HCT116 (cell line): ENCODE data around the gene U2AF2. TPM values are rescaled to one million over a fixed set of nuclear protein-coding genes. Genes with fewer than 3 reads are reported as not detected.

ENCODE experiments used
- ATAC-seq: fragments of 200-7000 bp; cut with Tn5 transposase; 2 replicates; pipeline ENCODE4 v1.9.1; 2020; ENCODE audit warnings: mild to moderate bottlenecking, moderate library complexity
- BruUV-seq: library from RNA; stranded (reverse); fragments of 400-500 nt; replicated peaks from 2 replicates; lab custom pipeline; 2021; lab: Mats Ljungman, UMichigan
- CTCF ChIA-PET: fragments of 300-600 bp; sonication (Branson Sonifier 250); formaldehyde crosslinking; loops from one replicate; lab custom pipeline; 2021; ENCODE audit warnings: antibody characterized with exemption; lab: Charles Lee
- POLR2A ChIA-PET: fragments of 300-600, 350-600 bp; sonication (Branson Sonifier 250); formaldehyde crosslinking; loops from one replicate; lab custom pipeline; 2021; ENCODE audit warnings: antibody characterized with exemption; lab: Charles Lee
- RAD21 ChIA-PET, 2 experiments: fragments of 300-600 bp; sonication (Branson Sonifier 250); formaldehyde crosslinking; loops; one replicate each; lab custom pipeline; 2023; ENCODE audit warnings: low total read pairs in 2 of 2; ENCODE audit not compliant: uncharacterized antibody in 2 of 2, unreplicated experiment in 2 of 2, low non-redundant PET in 1 of 2; lab: Charles Lee
- DNase-seq: peaks from one replicate; pipeline ENCODE4 v3.0.0-alpha.2; 2010; ENCODE audit warnings: low read depth, low spot score
- H2AFZ ChIP-seq: fragments of 200-600 bp; shearing (Covaris generic), sonication (generic); 2 replicates; pipeline ENCODE4 v1.6.1; 2017; ENCODE audit warnings: low read depth, mixed run types, mixed read lengths, antibody characterized with exemption, low read length; ENCODE audit not compliant: poor library complexity, severe bottlenecking
- H3K27ac ChIP-seq: 2 replicates; pipeline ENCODE4 v1.5.1; 2012; ENCODE audit warnings: low read depth, low read length
- H3K27me3 ChIP-seq: fragments of 200-600 bp; sonication (generic); 2 replicates; pipeline ENCODE4 v1.6.1; 2016; ENCODE audit warnings: mixed run types, low read length, mixed read lengths; ENCODE audit not compliant: insufficient read depth
- H3K36me3 ChIP-seq, 2 experiments: fragments of 200-500 bp in 1 of 2; fragments of 200-600 bp in 1 of 2; sonication (Bioruptor generic) in 1 of 2; sonication (generic) in 1 of 2; 2 replicates each; pipeline versions ENCODE4 v1.5.1 to v1.6.1; 2014 to 2016; ENCODE audit warnings: low read length in 2 of 2, inconsistent platforms in 1 of 2, mixed read lengths in 1 of 2, mixed run types in 1 of 2; ENCODE audit not compliant: insufficient read depth in 2 of 2, control insufficient read depth in 1 of 2
- H3K4me1 ChIP-seq, 2 experiments: fragments of 200-600 bp in 1 of 2; sonication (generic) in 1 of 2; 2 replicates each; pipeline versions ENCODE4 v1.5.1 to v1.6.1; 2012 to 2017; ENCODE audit warnings: low read length in 2 of 2, inconsistent platforms in 1 of 2, mild to moderate bottlenecking in 1 of 2, mixed read lengths in 1 of 2, mixed run types in 1 of 2, moderate library complexity in 1 of 2; ENCODE audit not compliant: insufficient read depth in 2 of 2, control insufficient read depth in 1 of 2
- H3K4me2 ChIP-seq: fragments of 200-600 bp; sonication (generic); 2 replicates; pipeline ENCODE4 v1.6.1; 2017; ENCODE audit warnings: mixed run types, low read length, mixed read lengths
- H3K4me3 ChIP-seq, 2 experiments: fragments of 200-600 bp in 1 of 2; sonication (generic) in 1 of 2; replicated peaks in 1 of 2; 2 replicates each; pipeline ENCODE4 v1.5.1; 2011 to 2016; ENCODE audit warnings: low read length in 2 of 2, control low read depth in 1 of 2, low read depth in 1 of 2, mild to moderate bottlenecking in 1 of 2, mixed read lengths in 1 of 2, mixed run types in 1 of 2
- H3K79me2 ChIP-seq: fragments of 200-600 bp; sonication (generic); 2 replicates; pipeline ENCODE4 v1.6.1; 2017; ENCODE audit warnings: mild to moderate bottlenecking, mixed run types, low read length, moderate library complexity, mixed read lengths; ENCODE audit not compliant: insufficient read depth
- H3K9ac ChIP-seq: fragments of 200-600 bp; sonication (generic); 2 replicates; pipeline ENCODE4 v1.6.1; 2016; ENCODE audit warnings: low read length, mixed read lengths
- H3K9me2 ChIP-seq: fragments of 200-600 bp; sonication (generic), shearing (Covaris generic); 2 replicates; pipeline ENCODE4 v1.6.1; 2017; ENCODE audit warnings: mixed run types, mild to moderate bottlenecking, moderate library complexity; ENCODE audit not compliant: insufficient read depth
- H3K9me3 ChIP-seq, 2 experiments: fragments of 200-500 bp in 1 of 2; fragments of 200-600 bp in 1 of 2; sonication (Bioruptor generic) in 1 of 2; sonication (generic) in 1 of 2; 2 replicates each; pipeline ENCODE4 v1.6.1; 2014 to 2017; ENCODE audit warnings: low read length in 2 of 2, mixed read lengths in 2 of 2, inconsistent platforms in 1 of 2, low read depth in 1 of 2, mild to moderate bottlenecking in 1 of 2, mixed run types in 1 of 2, moderate library complexity in 1 of 2; ENCODE audit not compliant: control insufficient read depth in 1 of 2, insufficient read depth in 1 of 2
- H4K20me1 ChIP-seq: fragments of 200-600 bp; sonication (generic), shearing (Covaris generic); 2 replicates; pipeline ENCODE4 v1.6.1; 2017; ENCODE audit warnings: mixed run types, mild to moderate bottlenecking, moderate library complexity; ENCODE audit not compliant: insufficient read depth
- ATF3 ChIP-seq: IDR thresholded peaks from 2 replicates; pipeline ENCODE4 v1.6.1; 2012
- CTCF ChIP-seq, 3 experiments: fragments of 200-600 bp in 1 of 3; sonication (generic) in 1 of 3; IDR thresholded peaks in 2 of 3; conservative IDR thresholded peaks in 1 of 3; 2 replicates each; pipeline ENCODE4 v1.5.1; 2012 to 2017; ENCODE audit warnings: low read depth in 2 of 3, low read length in 2 of 3, antibody characterized with exemption in 1 of 3, borderline replicate concordance in 1 of 3, control low read depth in 1 of 3, mild to moderate bottlenecking in 1 of 3, mixed read lengths in 1 of 3, mixed run types in 1 of 3, moderate library complexity in 1 of 3; ENCODE audit not compliant: insufficient read depth in 1 of 3
- EGR1 ChIP-seq: IDR thresholded peaks from 2 replicates; pipeline ENCODE4 v1.6.1; 2012; ENCODE audit warnings: low read depth
- ELF1 ChIP-seq: IDR thresholded peaks from 2 replicates; pipeline ENCODE4 v1.6.1; 2012; ENCODE audit warnings: low read depth, borderline replicate concordance
- FOSL1 ChIP-seq: IDR thresholded peaks from 2 replicates; pipeline ENCODE4 v1.6.1; 2012; ENCODE audit warnings: low read depth
- MAX ChIP-seq: IDR thresholded peaks from 2 replicates; pipeline ENCODE4 v1.6.1; 2012
- POLR2A ChIP-seq: IDR thresholded peaks from 2 replicates; pipeline ENCODE4 v1.7.0; 2011; ENCODE audit warnings: borderline replicate concordance; ENCODE audit not compliant: insufficient read depth, insufficient read length; ENCODE audit errors: extremely low read depth
- REST ChIP-seq: IDR thresholded peaks from 2 replicates; pipeline ENCODE4 v1.6.1; 2012; ENCODE audit warnings: low read depth
- ZBTB33 ChIP-seq: IDR thresholded peaks from 2 replicates; pipeline ENCODE4 v1.6.1; 2011; ENCODE audit warnings: mild to moderate bottlenecking, low read length, moderate library complexity; ENCODE audit not compliant: insufficient replicate concordance; ENCODE audit errors: extremely low read depth
- ZFX ChIP-seq: fragments of 450-650 bp; IDR thresholded peaks from 2 replicates; pipeline ENCODE4 v1.6.1; 2017
- ZNF274 ChIP-seq: fragments of 200-500 bp; sonication (Bioruptor generic); IDR thresholded peaks from 2 replicates; pipeline ENCODE4 v1.6.1; 2014; ENCODE audit warnings: mild to moderate bottlenecking, low read depth, low read length, inconsistent platforms
- intact Hi-C: fragments of 100-400 bp; cut with micrococcal nuclease; formaldehyde crosslinking; loops from 2 replicates; pipeline ENCODE4 v1.10.0; 2022
- total RNA-seq: library from RNA; stranded (reverse); gene quantifications from one replicate; pipeline ENCODE4 v1.2.1, GENCODE V29; 2021; ENCODE audit not compliant: unreplicated experiment

Gene U2AF2
- total RNA-seq, 1 experiment from 2014 or later = 259 TPM

GRCh38 chr19:55673889-55674288 lies 19.1 kb downstream of the U2AF2 start:
- RAD21 ChIA-PET = no interaction called here
- Histone ChIP-seq H3K4me3 (peak overlapping the region; percentile 83 to 94; a peak in 2 of 4 replicates), H3K27me3 (no peaks in the 10 kb centered on the region), H3K4me2 (peak overlapping the region; percentile 77), H3K9me3 (no peaks in the 10 kb centered on the region), H3K79me2 (peaks cover 92% of the 10 kb centered on the region), H4K20me1 (0 out of 2 replicates have a peak, but pooled peaks cover 8% of the 10 kb centered on the region), H2AFZ (no peak overlapping the region), H3K4me1 (peaks cover 11 to 39% of the 10 kb centered on the region in 2 experiments), H3K9me2 (no peaks in the 10 kb centered on the region), H3K27ac (0 out of 2 replicates have a peak overlapping the region, but pooled peaks have one; percentile 39), H3K9ac (peak overlapping the region; percentile 84), H3K36me3 (peaks cover 18 to 41% of the 10 kb centered on the region in 2 experiments; a peak in 3 of 4 replicates)
- intact Hi-C loops = no loop called here
- TF ChIP-seq FOSL1 (no peak), ZNF274 (no peak), POLR2A (no peak), ELF1 (no peak)
- POLR2A ChIA-PET = no interaction called here
- ATAC-seq (no peak), DNase-seq (no peak)
- no TSS peak for BruUV-seq
- CTCF ChIA-PET = interaction anchor here (1.0 to 1.1 kb wide), 2 partner anchors 19 to 206 kb away, joined by 3 read pairs; partner anchors contain the start of gene U2AF2

GRCh38 chr19:55674459-55674840 lies 19.6 kb downstream of the U2AF2 start:
- Histone ChIP-seq H3K4me2 (peak overlapping the region; percentile 77), H2AFZ (no peak overlapping the region), H3K9me3 (no peaks in the 10 kb centered on the region), H3K27ac (peak overlapping the region; percentile 91), H3K4me1 (peaks cover 11 to 44% of the 10 kb centered on the region in 2 experiments), H3K36me3 (peaks cover 22 to 37% of the 10 kb centered on the region in 2 experiments; a peak in 3 of 4 replicates), H3K27me3 (no peaks in the 10 kb centered on the region), H3K9ac (peak overlapping the region; percentile 84), H4K20me1 (0 out of 2 replicates have a peak, but pooled peaks cover 8% of the 10 kb centered on the region), H3K79me2 (peaks cover 92% of the 10 kb centered on the region), H3K4me3 (peak overlapping the region; percentile 83 to 94), H3K9me2 (no peaks in the 10 kb centered on the region)
- RAD21 ChIA-PET = no interaction called here
- POLR2A ChIA-PET = no interaction called here
- ATAC-seq (peak; percentile 0; the same call in 1 of the 2 replicates), DNase-seq (no peak)
- CTCF ChIA-PET = no interaction called here
- intact Hi-C loops = no loop called here
- TSS peak; percentile 83 for BruUV-seq
- TF ChIP-seq FOSL1 (no peak), ZFX (no peak), ZBTB33 (no peak), CTCF (IDR thresholded peaks at IDR 0.05 in 2 of 3, conservative IDR thresholded peaks at IDR 0.05 in 1 of 3; ENCODE audit: borderline replicate concordance in 1 of 3, insufficient read depth in 1 of 3, low read depth in 2 of 3, low read length in 2 of 3) (no peak), EGR1 (no peak), MAX (no peak), ATF3 (no peak), REST (no peak)
